Tibial artery (tissue), 4 donors: ENCODE data around the gene GTF3A.

Experiments
- DNase-seq, 2 donors: peaks; one replicate each; pipeline ENCODE4 v3.0.0-alpha.2; 2019
- H3K27ac ChIP-seq, 2 donors: fragments of 200-600 bp; sonication (generic) in 1 of 2; 1 replicate in 1 of 2; 2 replicates in 1 of 2; pipeline ENCODE4 v1.5.1; 2018 to 2019; ENCODE audit warnings: mild to moderate bottlenecking in 1 of 2
- H3K27me3 ChIP-seq, 2 donors: fragments of 200-600 bp; sonication (generic) in 1 of 2; one replicate each; pipeline versions ENCODE4 v1.5.1 to v1.6.0; 2016 to 2019
- H3K36me3 ChIP-seq, 3 donors: fragments of 200-600 bp; sonication (generic) in 2 of 3; one replicate each; pipeline ENCODE4 v1.5.1; 2016 to 2019; ENCODE audit warnings: mild to moderate bottlenecking in 2 of 3
- H3K4me1 ChIP-seq, 4 donors: fragments of 200-600 bp; sonication (generic) in 2 of 4; 1 replicate in 3 of 4; 2 replicates in 1 of 4; pipeline ENCODE4 v1.5.1; 2016 to 2019
- H3K4me3 ChIP-seq, 2 donors: fragments of 200-600 bp; sonication (generic) in 1 of 2; 1 replicate in 1 of 2; 2 replicates in 1 of 2; pipeline ENCODE4 v1.5.1; 2018 to 2019; ENCODE audit warnings: mild to moderate bottlenecking in 2 of 2
- H3K9me3 ChIP-seq, 3 donors: fragments of 200-600 bp; sonication (generic) in 1 of 3; one replicate each; pipeline ENCODE4 v1.5.1; 2016 to 2019
- intact Hi-C: fragments of 100-400 bp; cut with DNase I; formaldehyde crosslinking; loops from one replicate; pipeline ENCODE4 v1.15.0; 2023; ENCODE audit warnings: low total_unique reads
- TF ChIP-seq, protein P1 (sequence below), 2 experiments: fragments of 200-600 bp in 1 of 2; fragments of 450-650 bp in 1 of 2; IDR thresholded peaks; one replicate each; pipeline ENCODE4 v1.5.1; 2017 to 2019; ENCODE audit warnings: antibody characterized with exemption in 2 of 2, mild to moderate bottlenecking in 1 of 2, moderate library complexity in 1 of 2

The GTF3A gene

DNA sequence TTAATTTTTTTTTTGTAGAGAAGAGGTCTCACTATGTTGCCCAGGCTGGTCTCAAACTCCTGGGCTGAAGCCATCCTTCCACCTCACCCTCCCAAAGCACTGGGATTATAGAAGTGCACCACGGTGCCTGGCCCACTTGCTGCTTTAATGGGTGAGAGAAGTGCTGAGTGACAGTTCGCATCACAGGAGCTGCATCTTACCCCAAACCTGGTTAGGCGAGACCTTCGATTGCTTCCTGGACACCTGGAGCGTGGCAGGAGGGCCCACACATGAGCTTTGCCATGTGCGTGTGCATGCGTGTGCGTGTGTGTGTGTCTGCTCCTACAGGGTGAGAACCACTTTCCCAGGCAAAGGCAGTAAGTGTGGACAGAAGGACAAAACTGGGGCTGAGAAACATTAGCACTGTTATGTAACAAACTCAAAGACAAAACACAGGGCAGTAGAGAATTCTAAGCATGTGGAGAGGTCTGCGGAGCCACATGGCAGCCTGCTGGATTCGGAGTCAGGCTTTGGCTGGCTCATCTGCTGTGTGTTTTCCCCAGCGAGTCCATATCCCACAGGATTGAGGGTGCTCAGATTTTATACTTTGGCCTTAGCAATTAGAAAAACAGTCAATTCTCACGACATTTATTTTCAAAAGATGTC, 37.6 kb downstream of the GTF3A start:
- TF ChIP-seq, protein P1, sequence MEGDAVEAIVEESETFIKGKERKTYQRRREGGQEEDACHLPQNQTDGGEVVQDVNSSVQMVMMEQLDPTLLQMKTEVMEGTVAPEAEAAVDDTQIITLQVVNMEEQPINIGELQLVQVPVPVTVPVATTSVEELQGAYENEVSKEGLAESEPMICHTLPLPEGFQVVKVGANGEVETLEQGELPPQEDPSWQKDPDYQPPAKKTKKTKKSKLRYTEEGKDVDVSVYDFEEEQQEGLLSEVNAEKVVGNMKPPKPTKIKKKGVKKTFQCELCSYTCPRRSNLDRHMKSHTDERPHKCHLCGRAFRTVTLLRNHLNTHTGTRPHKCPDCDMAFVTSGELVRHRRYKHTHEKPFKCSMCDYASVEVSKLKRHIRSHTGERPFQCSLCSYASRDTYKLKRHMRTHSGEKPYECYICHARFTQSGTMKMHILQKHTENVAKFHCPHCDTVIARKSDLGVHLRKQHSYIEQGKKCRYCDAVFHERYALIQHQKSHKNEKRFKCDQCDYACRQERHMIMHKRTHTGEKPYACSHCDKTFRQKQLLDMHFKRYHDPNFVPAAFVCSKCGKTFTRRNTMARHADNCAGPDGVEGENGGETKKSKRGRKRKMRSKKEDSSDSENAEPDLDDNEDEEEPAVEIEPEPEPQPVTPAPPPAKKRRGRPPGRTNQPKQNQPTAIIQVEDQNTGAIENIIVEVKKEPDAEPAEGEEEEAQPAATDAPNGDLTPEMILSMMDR (IDR thresholded peaks at IDR 0.05), result no peak
- intact Hi-C loops, result no loop called here
- H3K27ac ChIP-seq, result no peak overlapping the region

DNA sequence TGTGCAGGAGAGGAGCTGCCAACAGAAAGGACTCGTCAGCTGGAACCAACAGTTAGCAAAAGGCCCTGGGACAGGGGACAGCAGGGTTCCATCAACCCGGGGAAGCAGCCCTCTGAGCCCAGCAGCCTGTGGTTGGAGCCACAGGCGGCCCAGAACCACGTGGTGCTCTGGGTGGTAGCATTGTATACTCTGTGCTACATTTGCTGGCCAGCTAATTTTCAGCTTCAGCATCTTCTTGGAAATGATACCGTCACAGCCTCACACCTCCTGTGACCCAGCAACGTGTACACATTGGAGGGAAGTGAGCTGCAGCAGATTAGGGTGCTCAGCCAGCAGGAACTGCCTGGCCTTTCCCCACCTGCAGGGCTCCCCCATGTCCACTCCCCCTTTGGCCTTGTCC, 39.1 kb downstream of the GTF3A start:
- no peak overlapping the region for H3K27ac ChIP-seq
- H3K4me1 ChIP-seq, result no peaks in the 10 kb centered on the region
- TF ChIP-seq, protein P1 (IDR thresholded peaks at IDR 0.05), result no peak
- intact Hi-C loops, result no loop called here
- H3K9me3 ChIP-seq, result no peaks in the 10 kb centered on the region
- peaks cover 0 to 11% of the 10 kb centered on the region in 2 donors for H3K27me3 ChIP-seq
- H3K4me3 ChIP-seq, result no peak overlapping the region
- DNase-seq, result no peak
- no peaks in the 10 kb centered on the region for H3K36me3 ChIP-seq

More for the DNA sequence above, 37.6 kb downstream of the GTF3A start:
- no peaks in the 10 kb centered on the region for H3K9me3 ChIP-seq
- no peaks in the 10 kb centered on the region for H3K36me3 ChIP-seq
- H3K27me3 ChIP-seq, result peaks cover 0 to 11% of the 10 kb centered on the region in 2 donors
- no peak overlapping the region for H3K4me3 ChIP-seq
- no peaks in the 10 kb centered on the region for H3K4me1 ChIP-seq
- DNase-seq, result no peak

DNA sequence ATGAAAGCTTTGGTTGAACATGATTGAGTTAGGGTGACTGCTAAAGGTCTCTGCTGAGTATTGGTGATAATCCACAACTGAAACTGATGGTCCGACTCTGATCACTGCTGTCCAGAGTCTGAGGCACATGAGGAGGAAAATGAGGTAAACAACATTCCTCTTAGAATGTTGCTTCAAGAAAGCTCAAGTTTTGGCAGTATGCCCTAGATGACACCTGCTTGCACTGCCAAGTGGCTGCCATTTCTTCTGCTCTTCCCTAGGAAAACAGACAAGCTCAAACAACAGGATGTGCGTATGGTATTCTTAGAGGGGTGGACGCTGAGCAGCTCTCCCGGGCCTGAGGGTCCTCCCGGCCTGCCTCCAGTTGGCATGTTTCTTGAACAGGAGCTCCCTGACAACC, 41.2 kb downstream of the GTF3A start:
- no peaks in the 10 kb centered on the region for H3K9me3 ChIP-seq
- DNase-seq, result no peak
- TF ChIP-seq, protein P1 (IDR thresholded peaks at IDR 0.05), result no peak
- intact Hi-C loops, result no loop called here
- no peaks in the 10 kb centered on the region for H3K4me1 ChIP-seq
- no peak overlapping the region for H3K4me3 ChIP-seq
- no peaks in the 10 kb centered on the region for H3K36me3 ChIP-seq
- H3K27me3 ChIP-seq, result peaks cover 0 to 10% of the 10 kb centered on the region in 2 donors
- H3K27ac ChIP-seq, result no peak overlapping the region

DNA sequence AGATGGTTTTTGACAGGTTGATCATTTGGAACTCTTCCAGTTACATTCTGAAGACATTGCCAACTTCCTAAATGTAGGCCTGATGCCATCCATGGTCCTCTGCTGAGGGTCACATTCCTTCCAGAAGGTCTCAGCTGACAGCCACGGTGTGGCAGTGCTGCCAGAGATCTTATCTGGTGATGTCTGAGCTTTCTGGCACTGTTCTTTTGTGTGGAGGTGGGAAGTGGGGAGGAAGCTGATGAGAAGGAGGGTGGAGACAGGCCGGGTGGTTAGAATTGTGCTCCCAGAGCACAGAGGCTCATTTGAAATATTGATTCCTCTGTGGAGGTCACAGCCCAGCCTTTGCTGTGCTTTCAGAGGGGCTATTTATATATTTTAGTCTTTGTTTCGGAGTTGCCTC, 42.1 kb downstream of the GTF3A start:
- DNase-seq, result no peak
- TF ChIP-seq, protein P1 (IDR thresholded peaks at IDR 0.05), result no peak
- intact Hi-C loops, result no loop called here
- no peak overlapping the region for H3K27ac ChIP-seq
- no peaks in the 10 kb centered on the region for H3K4me1 ChIP-seq
- no peak overlapping the region for H3K4me3 ChIP-seq
- H3K27me3 ChIP-seq, result peaks cover 0 to 6% of the 10 kb centered on the region in 2 donors
- H3K9me3 ChIP-seq, result no peaks in the 10 kb centered on the region
- H3K36me3 ChIP-seq, result no peaks in the 10 kb centered on the region

DNA sequence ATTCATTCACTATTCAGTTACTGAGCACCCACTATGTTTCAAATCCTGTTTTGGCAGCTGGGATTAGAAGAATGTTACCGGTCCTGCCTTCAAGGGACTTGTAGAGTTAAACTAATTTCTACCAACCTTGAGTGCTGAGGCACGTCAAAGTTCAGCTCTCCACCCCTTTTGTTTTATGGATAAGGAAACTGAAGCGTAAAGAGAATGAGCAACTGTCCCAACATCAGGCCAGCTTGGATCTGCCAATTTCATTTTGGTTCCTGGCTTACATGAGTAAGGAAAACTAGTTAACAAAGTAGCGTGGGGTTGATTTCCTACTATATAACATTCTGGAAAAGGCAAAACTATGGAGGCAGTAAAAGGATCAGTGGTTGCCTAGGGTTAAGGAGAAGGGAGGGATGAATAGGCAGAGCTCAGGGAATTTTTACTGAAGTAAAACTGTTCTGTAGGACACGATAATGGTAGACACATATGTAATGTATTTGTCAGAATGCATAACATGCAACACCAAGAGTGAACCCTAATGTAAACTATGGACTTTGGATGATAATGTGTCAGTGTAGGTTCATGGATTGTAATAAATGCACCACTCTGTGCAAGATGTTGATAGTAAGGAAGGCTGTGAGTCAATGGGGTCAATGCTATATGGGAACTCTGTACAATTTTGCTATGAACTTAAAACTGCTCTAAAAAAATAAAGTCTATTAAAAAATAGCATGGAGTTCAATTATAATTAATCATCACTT, 45.8 kb downstream of the GTF3A start:
- H3K9me3 ChIP-seq, result no peaks in the 10 kb centered on the region
- H3K4me3 ChIP-seq, result no peak overlapping the region
- H3K27me3 ChIP-seq, result no peaks in the 10 kb centered on the region
- H3K36me3 ChIP-seq, result no peaks in the 10 kb centered on the region
- DNase-seq, result no peak
- H3K4me1 ChIP-seq, result no peaks in the 10 kb centered on the region
- intact Hi-C loops, result no loop called here
- H3K27ac ChIP-seq, result no peak overlapping the region
- TF ChIP-seq, protein P1 (IDR thresholded peaks at IDR 0.05), result no peak
